ENCODE data around the gene CCDC91. TPM values are rescaled to one million over a fixed set of nuclear protein-coding genes. Genes with fewer than 3 reads are reported as not detected.

The CCDC91 gene
- total RNA-seq, 6 experiments from 2014 or later, result 10.0 to 21.5 (median 13.9) TPM

- intact Hi-C loops (cut with DNase I), result no loop called here
- no peak overlapping the region for H3K27ac ChIP-seq
- no peak for DNase-seq
- H3K4me1 ChIP-seq, result peaks cover 0 to 26% (median 13%) of the 10 kb centered on the region in 4 donors
- ATAC-seq, result no peak
- no peaks in the 10 kb centered on the region for H3K36me3 ChIP-seq
- TF ChIP-seq POLR2A (IDR thresholded peaks at IDR 0.05) (no peak), CTCF (IDR thresholded peaks at IDR 0.05) (no peak)
- no peaks in the 10 kb centered on the region for H3K27me3 ChIP-seq
- 81% methylated on average over 3 of the region's 3 CpGs for WGBS (ENCODE audit: insufficient coverage, low coverage, low lambda C conversion rate, missing lambda C conversion rate)
- H3K4me3 ChIP-seq, result no peak overlapping the region
- H3K9me3 ChIP-seq, result no peaks in the 10 kb centered on the region
Observed at GRCh38 chr12:28578833-28579252, 388.6 kb downstream of the CCDC91 start.

- H3K4me3 ChIP-seq, result no peak overlapping the region
- no peaks in the 10 kb centered on the region for H3K9me3 ChIP-seq
- H3K27ac ChIP-seq, result no peak overlapping the region
- TF ChIP-seq CTCF (IDR thresholded peaks at IDR 0.05) (no peak), POLR2A (IDR thresholded peaks at IDR 0.05) (no peak)
- H3K27me3 ChIP-seq, result no peaks in the 10 kb centered on the region
- WGBS (ENCODE audit: insufficient coverage, low coverage, low lambda C conversion rate, missing lambda C conversion rate), result 89% methylated on average over 6 of the region's 6 CpGs
- H3K4me1 ChIP-seq, result no peaks in the 10 kb centered on the region
- intact Hi-C loops (cut with DNase I), result no loop called here
- no peaks in the 10 kb centered on the region for H3K36me3 ChIP-seq
- DNase-seq (no peak), ATAC-seq (no peak)
Observed at GRCh38 chr12:28582672-28583376, 392.6 kb downstream of the CCDC91 start.

- no peak for ATAC-seq
- TF ChIP-seq CTCF (IDR thresholded peaks at IDR 0.05) (no peak), POLR2A (IDR thresholded peaks at IDR 0.05) (no peak)
- H3K27ac ChIP-seq, result no peak overlapping the region
- no peaks in the 10 kb centered on the region for H3K27me3 ChIP-seq
- no peaks in the 10 kb centered on the region for H3K4me1 ChIP-seq
- H3K9me3 ChIP-seq, result no peaks in the 10 kb centered on the region
- no peak for DNase-seq
- intact Hi-C loops (cut with DNase I), result no loop called here
- WGBS (ENCODE audit: insufficient coverage, low coverage, low lambda C conversion rate, missing lambda C conversion rate), result 45% methylated on average over 5 of the region's 5 CpGs
- H3K36me3 ChIP-seq, result no peaks in the 10 kb centered on the region
- H3K4me3 ChIP-seq, result no peak overlapping the region
Observed at GRCh38 chr12:28583701-28584261, 393.5 kb downstream of the CCDC91 start.

- H3K36me3 ChIP-seq, result no peaks in the 10 kb centered on the region
- H3K9me3 ChIP-seq, result no peaks in the 10 kb centered on the region
- no peaks in the 10 kb centered on the region for H3K27me3 ChIP-seq
- DNase-seq, result no peak
- TF ChIP-seq POLR2A (IDR thresholded peaks at IDR 0.05) (no peak), CTCF (IDR thresholded peaks at IDR 0.05) (no peak)
- no peaks in the 10 kb centered on the region for H3K4me1 ChIP-seq
- no peak overlapping the region for H3K4me3 ChIP-seq
- no peak for ATAC-seq
- intact Hi-C loops (cut with DNase I), result no loop called here
- WGBS (ENCODE audit: insufficient coverage, low coverage, low lambda C conversion rate, missing lambda C conversion rate), result 95% methylated on average over 5 of the region's 5 CpGs
- H3K27ac ChIP-seq, result no peak overlapping the region
Observed at GRCh38 chr12:28585146-28585545, 394.9 kb downstream of the CCDC91 start.
